SK-N-DZ (cell line): Measurements from ENCODE around the gene WFDC10B.
"Not testable (repeated sequence)": the region's sequence is repeated elsewhere in the genome, so short reads cannot be mapped to it uniquely, and the experiment has no call there.

Experiments used
- DNase-seq: peaks from one replicate; pipeline ENCODE4 v3.0.0-alpha.2; 2015; ENCODE audit warnings: low spot score
- small RNA-seq, 2 experiments: library from RNA; depleted of rRNA; stranded (forward); fragments of <200 nt; gene quantifications; one replicate each; pipeline ENCODE3, GENCODE V24; 2014

The WFDC10B gene

DNA sequence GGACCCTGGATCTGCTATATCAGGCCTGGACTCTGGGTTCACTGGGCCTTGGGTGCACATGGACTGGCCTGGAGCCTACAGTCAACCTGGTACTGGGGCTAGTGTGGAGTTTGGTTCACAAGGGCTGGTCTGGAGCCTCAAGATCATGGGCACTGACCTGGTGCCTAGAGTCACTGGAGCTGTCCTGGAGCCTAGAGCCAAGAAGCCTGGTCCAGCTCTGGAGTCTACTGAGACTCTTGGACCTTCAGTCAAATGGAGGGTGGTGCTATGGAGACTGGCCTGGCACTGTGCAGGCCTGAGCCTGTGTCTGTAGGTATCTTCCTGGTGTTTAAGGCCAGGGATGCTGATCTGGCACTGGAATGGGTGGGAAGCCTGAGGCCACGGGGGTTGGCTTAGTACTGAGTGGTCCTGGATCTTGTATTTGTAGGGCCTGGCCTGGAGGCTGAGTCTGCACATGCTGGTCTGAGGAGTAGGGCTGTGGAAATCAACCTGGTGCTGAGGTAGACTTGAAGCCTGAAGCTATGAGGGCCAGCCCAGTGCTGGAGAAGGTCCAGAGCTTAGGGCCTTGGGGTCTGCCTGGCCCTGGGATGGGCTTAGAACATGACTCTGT lies 57.3 kb downstream of the WFDC10B start:
- DNase-seq = no peak

DNA sequence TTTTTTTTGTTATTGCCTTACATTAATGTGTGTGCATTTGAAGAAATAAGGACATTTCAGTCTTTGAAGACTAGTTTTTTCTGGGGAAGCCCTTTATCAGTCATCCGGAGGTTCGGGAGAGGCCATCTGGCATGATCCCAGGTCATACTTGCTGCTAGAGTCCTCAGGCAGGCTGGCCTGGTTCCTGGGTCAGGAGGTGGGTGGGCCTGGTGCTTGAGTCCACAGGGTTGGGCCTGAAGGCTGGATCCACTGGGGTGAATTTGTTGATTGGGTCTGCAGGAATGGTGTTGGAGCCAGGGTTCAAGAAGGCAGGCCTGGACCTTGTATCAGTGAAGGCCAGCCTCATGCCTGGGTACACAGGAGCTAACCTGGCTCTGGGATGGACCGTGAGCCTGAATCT lies 57.9 kb downstream of the WFDC10B start:
- DNase-seq = no peak

DNA sequence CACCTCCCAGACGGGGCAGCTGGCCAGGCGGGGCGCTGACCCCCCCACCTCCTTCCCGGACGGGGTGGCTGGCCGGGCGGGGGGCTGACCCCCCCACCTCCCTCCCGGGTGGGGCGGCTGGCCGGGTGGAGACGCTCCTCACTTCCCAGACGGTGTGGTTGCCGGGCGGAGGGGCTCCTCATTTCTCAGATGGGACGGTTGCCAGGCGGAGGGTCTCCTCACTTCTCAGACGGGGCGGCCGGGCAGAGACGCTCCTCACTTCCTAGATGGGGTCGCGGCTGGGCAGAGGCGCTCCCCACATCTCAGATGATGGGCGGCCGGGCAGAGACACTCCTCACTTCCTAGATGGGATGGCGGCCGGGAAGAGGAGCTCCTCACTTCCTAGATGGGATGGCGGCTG lies 59.0 kb downstream of the WFDC10B start:
- not testable (repeated sequence) for DNase-seq

DNA sequence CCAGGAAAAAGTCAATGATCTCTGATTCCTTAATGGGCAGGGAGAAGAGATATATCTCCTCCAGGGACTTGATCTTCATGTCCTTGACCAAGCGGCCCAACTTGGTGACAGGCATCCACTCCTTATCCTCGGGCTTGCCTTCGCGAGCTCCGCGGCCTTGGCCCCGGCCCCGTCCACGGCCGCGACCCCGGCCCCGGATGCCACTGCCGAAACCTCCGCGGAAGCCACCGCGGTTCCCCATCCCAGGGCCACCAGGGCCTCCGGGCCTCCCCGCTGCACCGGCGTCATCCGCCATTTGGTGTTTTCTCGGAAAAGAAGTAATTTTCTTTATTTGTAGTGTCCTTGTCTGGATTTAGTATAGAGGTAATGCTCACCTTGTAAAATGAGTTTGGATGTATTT lies 63.7 kb downstream of the WFDC10B start:
- DNase-seq = not testable (repeated sequence)

DNA sequence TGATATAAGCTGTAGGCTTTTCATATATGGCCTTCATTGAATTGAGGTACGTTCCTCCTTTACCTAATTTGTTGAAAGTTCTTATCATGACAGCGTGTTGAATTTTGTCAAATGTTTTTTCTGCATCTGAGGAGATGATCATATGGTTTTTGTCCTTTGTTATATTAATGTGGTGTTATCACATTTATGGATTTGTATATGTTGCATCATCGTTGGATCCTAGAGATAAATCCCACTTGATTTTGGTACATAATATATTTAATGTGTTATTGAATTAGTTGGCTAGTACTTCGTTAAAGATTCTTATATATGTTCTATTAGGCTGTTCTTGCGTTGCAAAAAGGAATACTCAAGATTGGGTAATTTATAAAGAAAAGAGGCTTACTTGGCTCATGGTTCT lies 65.1 kb downstream of the WFDC10B start:
- DNase-seq = no peak

DNA sequence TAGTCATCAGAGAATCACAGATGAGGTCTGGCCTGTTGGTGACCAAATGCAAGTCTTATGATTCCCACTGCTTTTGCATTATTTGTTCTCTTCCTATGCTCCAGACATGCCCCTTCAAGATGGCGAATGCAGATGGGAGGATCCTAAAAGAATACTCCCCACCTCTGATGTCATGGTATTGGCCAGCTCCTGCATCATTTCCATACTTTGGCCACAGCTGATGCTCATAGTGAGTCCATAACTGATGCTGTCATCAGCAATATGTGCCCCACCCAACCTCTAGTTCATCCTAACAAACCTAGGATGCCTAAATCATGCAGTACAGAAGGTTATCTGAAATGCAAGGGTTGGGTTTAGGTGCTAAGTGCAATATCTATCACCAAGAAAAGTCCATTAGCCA lies 68.3 kb downstream of the WFDC10B start:
- no peak for DNase-seq

Small RNAs within 50 kb of the gene (small RNA-seq; reads per million reads assigned to genes)
- gene MIR3617 (0 reads per million in 2 experiments), gene SPINT5P (0 reads per million in 2 experiments)
